ENCODE results near the gene NDUFS2.

GRCh38 chr1:161195171-161195570, 7.0 kb upstream of the NDUFS2 start:
- no peak for TF ChIP-seq POLR2AphosphoS5 (IDR thresholded peaks at IDR 0.05; ENCODE audit: borderline replicate concordance, low read depth, low read length)
- no peak for TF ChIP-seq EZH2 (IDR thresholded peaks at IDR 0.05)
- TF ChIP-seq FOXP2 (optimal IDR thresholded peaks at IDR 0.05; ENCODE audit: control extremely low read depth, extremely low read length, insufficient read depth): no peak

All from SK-N-MC (cell line).